HG03060 (cell line): ENCODE results near the gene KIAA2012.

Experiments
- ATAC-seq: cut with Tn5 transposase; IDR thresholded peaks from one replicate; pipeline ENCODE4 v1.9.1; 2021; ENCODE audit warnings: low read depth, moderate number of reproducible peaks; ENCODE audit not compliant: unreplicated experiment

KIAA2012 gene

GRCh38 chr2:202251494-202251893, 178.4 kb downstream of the KIAA2012 start:
- no peak for ATAC-seq
